ENCODE measurements around the gene CBR3.

CBR3 gene

DNA sequence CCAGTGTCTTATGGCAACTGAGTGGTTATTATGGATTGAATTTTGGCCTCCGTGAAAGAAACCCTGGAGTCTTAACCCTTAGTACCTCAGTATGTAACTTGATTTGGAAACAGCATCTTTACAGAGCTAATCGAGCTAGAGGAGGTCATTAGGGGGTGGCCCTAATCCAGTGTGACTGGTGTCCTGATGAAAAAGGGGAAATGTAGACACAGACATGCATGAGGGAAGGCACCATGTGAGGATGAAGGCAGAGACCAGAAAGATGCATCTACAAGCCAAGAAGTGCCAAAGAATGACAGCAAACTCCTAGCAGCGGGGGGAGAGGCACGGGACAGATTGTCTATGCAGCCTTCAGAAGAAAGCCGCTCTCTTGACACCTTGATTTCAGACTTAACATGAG lies 36.5 kb downstream of the CBR3 start:
- intact Hi-C loops (cut with DNase I) = no loop called here
- DNase-seq = no peak

DNA sequence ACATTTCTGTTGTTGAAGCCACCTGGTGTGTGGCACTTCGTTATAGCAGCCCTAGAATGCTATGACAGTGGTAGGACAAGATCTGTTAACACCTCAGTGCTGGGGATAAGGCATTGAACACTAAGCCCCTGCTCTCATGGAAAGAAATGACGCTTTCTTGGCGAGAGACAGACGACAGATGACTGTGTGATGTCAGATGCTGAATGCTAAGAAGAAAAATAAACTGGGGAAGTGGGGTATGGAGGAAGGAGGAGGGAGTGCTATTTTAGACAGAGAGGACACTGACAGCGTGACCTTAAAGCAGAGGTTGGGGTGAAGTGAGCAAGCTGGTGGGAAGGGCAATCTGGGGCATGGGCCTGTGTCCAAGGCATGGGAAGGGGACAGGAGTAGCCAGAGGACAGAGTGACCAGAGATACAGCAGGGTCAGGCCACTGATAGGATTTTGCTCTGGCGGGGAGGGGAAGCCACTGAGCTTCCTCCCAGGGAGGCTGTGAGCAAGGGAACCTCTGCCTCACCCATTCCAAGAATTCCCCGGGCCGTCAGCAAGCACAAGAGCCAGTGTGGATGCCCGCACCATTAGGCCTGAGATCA lies 37.0 kb downstream of the CBR3 start:
- peak in 1 of 42 donors; percentile 27 for DNase-seq
- intact Hi-C loops (cut with DNase I) = no loop called here

DNA sequence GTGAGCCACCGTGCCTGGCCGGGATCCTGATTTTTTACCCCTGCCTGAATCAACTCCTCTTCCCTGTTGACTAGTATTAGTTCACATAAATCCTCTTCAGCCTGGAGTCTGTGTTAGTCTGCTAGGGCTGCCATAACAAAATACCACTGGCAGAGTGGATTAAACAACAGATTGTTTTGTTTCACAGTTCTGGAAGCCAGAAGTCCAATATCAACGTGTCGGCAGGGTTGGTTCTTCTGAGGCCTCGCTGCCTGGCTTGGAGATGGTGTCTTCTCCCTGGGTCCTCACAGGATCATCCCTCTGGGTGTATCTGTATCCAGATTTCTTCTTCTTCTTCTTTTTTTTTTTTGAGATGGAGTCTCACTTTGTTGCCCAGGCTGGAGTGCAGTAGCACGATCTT lies 39.9 kb downstream of the CBR3 start:
- intact Hi-C loops (cut with DNase I) = no loop called here
- DNase-seq = peak in 1 of 42 donors; percentile 1

DNA sequence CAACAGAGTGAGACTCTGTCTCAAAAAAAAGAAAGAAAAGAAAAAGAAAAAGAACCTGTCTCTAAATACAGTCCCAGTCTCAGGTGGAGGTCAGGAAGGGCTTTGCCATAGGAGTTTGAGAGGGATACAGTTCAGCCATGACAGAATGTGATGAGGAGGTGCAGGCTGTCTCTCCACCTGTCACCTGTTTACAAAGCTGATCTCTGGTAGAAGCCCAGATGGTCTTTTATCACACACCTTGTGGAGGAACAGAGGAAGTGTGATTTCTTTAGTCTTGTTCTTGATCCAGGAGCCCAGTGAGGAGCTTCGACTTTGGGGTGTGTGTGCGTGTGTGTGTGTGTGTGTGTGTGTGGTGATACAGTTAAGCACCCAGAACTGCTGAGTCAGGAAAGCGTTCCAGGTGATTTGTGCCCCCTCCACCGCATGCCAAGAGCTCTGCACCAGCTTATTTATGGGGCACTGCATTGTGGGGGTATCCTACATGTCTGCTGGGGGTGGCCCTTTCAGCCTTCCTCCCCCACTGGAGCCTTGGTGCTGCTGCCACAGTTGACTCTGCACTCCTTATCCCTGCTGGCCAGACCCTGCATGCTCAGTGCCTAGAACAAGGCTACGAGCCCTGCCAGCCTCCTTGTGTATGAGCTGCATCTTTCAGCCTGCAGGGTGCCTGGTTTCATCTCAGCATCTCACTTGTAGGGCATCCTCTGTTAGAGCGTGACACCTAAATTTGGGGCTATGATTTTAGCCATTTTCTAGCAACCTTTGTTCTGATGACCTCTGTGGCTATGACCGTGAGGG lies 41.1 kb downstream of the CBR3 start:
- intact Hi-C loops (cut with DNase I) = no loop called here
- peak in 1 of 42 donors; percentile 22 for DNase-seq

DNA sequence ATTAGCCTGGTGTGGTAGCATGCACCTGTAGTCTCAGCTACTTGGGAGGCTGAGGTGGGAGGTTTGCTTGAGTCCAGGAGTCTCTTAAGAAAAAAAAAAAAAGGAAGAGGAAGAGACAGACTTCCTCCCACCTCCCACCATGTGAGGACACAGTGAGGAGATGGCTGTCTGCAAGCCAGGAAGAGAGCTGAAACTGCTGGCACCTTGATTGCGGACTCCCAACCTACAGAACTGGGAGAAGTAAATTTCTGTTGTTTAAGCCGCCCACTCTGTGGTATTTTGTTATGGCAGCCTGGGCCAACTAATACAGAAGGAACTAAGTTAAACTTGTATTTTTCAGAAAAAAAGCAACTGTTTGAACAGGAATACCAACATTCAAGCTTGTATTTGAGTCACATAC lies 43.5 kb downstream of the CBR3 start:
- DNase-seq = peak in 1 of 42 donors; percentile 10
- intact Hi-C loops (cut with DNase I) = no loop called here

DNA sequence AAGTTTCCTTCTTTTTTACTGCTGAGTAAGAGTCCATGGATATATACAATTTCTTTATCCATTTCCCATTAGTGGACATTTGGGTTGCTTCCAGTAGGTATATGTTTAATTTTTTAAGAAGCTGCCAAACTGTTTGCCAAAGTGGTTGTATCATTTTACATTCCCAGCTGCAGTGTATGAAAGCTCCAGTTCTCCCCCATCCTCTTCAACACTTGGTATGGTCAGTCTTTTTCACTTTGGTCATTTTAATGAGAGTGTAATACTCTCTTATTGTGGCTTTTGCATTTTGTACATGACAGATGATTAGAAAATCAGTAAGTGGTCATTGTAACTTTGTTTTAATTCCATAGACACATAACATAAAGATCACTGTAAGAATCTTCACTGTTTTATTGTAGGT lies 44.3 kb downstream of the CBR3 start:
- no peak for DNase-seq
- intact Hi-C loops (cut with DNase I) = no loop called here

DNA sequence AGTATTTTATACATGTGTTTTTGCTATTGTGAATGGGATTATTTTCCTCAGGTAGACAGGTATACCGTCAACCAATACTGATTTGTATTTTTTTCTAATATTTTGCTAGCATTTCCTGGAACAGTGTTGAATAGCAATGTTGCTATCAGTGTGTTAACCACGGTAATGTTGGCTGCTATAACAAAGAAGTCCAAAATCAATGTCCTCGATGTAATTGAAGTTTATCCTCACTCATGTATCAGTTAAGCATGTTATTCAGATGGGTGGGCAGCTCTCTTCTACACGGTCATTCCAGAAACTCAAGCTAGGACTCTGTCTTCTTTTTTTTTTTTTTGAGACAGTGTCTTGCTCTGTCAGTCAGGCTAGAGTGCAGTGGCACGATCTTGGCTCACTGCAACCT lies 46.1 kb downstream of the CBR3 start:
- no peak for DNase-seq
- intact Hi-C loops (cut with DNase I) = no loop called here

DNA sequence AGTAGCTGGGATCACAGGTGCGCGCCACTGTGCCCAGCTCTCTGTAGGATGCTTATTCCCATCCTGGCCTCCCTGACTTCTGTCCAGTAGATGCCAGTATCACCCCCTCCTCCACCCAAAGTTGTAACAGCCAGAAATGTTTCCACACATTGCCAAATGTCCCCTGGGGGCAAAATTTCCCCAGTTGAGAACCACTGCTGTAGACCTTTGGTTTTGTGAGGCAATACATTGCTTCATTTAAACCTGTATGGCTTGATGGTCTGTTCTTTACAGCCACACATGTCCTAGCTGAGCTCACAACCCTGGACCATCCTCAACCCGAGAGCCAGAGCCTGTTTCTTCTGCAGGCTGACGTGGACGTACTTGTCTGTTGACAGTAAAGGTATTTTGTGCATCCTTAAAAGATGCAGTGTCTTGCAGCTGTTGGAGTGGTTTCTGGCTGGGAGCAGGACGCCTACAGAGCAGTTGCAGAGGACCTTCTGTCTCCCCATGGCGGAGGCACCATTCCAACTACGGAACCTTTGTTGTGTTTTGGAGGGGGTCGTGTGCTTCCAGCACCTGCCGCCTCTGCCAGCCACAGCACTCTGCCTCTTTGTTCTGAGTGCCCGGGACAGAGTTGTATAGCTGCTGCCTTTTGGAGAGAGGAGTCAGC lies 48.4 kb downstream of the CBR3 start:
- peak in 1 of 42 donors; percentile 25 for DNase-seq

DNA sequence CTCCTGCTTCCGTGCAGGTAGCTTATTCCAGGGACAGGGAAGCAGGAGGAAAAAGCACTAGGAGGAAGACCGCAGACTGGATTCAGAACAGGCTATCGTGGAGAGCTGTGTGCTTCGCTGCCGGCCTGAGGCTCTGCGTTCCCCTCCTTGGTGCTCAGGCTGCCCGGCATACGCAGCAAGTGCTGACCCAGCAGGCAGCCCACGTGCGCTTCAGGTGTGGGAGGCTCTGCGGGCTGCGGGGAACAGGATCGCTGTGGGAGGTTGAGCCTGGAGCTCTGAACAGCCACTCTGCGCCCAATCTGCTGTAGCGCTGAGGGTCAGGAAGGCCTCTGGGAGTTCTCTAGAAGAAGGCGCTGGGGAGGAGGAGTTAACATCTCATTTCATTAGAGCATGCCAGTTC lies 49.7 kb downstream of the CBR3 start:
- peak in 12 of 42 donors; percentile 18 to 65 (median 32) for DNase-seq
- intact Hi-C loops (cut with DNase I) = no loop called here

More for the DNA sequence above, 48.4 kb downstream of the CBR3 start:
- intact Hi-C loops (cut with DNase I) = no loop called here

DNA sequence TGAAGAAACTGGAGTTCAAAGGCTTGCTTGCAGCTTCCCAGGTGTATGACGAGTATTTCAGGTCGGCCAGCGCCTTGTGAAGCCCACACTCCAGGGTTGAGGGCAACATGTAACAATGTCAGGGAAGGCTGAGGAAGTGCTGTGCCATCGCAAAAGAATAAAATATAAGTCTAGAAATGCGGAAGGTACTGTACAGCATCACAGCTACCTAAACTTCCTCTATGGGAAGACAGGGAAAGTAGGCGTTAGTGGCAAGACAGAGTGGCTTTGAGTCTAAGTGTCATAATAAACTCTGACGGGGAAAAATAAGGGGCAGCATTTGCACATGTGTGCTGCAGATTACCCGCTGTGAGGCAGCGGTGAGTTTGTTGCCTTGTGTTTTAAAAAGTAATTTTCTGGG lies 50.6 kb downstream of the CBR3 start:
- peak in 1 of 42 donors; percentile 18 for DNase-seq
- intact Hi-C loops (cut with DNase I) = no loop called here

DNA sequence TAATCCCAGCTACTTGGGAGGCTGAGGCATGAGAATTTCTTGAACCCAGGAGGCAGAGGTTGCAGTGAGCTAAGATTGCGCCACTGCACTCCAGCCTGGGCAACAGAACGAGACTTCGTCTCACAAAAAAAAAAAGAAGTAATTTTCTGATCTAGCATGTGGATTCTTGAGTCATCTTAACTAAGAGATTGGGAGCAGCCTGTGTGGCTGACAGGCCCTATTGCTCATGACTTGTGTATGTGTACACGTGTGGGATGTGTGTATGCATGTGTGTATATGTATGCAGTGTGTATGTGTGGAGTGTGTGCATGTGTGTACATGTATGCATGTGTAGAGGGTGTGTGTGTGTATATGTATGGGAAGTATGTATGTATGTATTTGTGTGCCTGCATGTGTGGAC lies 51.2 kb downstream of the CBR3 start:
- DNase-seq = peak in 2 of 42 donors; percentile 16 to 18
- intact Hi-C loops (cut with DNase I) = no loop called here

DNA sequence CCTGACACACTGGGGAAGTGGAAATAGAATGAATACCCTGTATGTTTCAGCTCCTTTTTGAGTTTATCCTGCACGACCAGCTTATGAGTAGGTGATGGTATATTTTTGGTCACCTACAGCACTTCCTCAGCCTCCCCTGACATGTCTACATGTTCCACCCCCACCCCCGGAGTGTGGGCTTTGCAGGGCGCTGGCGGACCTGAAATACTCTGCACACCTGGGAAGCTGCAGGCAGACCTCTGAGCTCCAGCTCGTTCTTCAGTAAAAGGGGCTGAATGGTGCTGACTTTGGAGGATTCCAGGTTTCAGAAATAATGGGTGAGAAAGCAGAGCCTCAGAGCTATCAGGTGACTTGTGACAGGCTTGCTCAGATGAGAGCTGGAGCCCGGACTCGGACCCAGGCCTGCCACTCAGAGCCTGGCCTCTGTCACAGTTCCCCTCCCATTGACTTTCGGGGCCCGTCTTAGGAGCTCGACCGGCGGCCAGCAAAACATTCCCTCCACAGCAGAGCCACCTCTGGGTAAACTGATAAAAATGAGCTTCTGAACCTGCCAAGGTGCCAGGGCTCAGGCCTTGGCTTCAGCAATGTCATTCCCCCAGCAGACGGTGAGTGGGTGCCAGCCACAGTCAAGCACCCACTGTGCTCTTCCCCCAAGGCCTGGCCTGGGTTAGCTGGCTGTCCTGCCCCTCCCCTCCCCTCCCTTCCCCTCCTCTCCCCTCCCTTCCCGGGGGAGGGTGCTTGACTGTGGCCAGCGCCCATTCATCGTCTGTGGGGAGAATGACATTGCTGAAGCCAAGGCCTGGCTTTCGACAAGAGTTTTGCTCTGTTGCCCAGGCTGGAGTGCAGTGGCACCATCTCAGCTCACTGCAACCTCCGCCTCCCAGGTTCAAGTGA lies 51.9 kb downstream of the CBR3 start:
- intact Hi-C loops (cut with DNase I) = no loop called here
- peak in 14 of 42 donors; percentile 21 to 75 (median 40) for DNase-seq

DNA sequence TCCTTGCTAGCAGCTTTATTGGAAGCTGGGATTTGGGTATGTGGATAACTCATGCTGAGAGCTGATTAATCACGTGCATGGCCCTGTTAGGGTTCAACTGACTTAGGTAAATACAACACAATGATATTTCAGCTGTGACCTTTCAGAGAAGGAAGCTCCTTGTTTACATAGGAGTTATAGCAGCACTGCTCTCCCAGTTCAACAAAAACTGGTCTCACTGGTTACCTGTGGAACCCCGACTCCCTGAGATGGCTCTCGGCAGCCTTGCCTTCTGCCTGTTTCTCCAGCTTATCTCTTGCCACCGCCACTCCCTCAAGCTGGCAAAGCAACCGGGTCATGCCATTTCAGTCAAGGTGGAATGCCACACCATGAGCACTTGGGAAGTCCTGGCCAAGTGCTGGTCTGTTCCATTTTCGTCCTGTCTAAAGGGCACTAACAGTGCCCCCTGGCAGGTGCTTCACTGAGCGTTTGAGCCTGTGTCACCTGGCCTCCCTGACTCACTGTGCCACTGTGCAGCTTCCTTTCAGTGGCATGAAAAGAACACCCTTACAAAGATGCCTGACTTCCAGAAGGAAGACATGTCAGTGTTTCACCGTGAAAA lies 53.3 kb downstream of the CBR3 start:
- intact Hi-C loops (cut with DNase I) = no loop called here
- DNase-seq = peak in 33 of 42 donors; percentile 14 to 73 (median 45)

DNA sequence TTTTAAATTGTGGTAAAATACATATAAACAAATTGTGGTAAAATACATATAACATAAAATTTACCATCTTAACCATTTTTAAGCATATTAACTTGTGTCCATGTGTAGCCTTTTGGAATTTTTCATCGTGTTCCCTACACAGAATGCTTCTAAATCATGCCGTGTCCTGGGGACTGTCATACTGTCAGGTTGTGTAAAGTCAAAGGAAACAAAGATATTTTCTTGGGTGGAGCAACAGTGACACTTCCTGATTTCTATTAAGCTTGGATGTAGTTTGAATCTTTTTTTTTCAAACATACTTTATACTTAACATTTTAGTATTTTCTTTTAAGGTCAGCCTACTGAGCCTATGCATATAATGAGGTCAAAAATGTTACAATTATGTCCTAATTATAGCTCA lies 54.1 kb downstream of the CBR3 start:
- DNase-seq = no peak
- intact Hi-C loops (cut with DNase I) = no loop called here

DNA sequence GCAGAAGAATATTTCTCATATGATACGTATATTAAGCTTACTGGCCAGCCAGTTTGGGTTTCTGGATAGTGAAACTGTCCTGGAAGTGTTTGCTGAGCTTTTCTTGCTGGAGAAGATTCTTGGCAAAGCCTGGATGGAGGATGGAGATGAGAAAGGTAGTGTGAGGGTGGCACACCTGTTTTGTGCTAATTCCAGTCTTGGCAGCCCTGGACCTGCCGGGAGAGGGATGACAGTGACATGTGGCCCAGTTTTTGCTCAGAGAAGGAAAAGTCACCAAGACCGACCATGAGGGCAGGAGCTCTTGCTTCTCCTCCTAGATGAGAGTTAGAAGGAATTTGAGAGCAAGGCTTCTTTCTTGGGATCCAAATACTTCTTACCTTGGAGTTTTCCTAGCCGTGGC lies 55.9 kb downstream of the CBR3 start:
- intact Hi-C loops (cut with DNase I) = no loop called here
- DNase-seq = peak in 1 of 42 donors; percentile 31

DNA sequence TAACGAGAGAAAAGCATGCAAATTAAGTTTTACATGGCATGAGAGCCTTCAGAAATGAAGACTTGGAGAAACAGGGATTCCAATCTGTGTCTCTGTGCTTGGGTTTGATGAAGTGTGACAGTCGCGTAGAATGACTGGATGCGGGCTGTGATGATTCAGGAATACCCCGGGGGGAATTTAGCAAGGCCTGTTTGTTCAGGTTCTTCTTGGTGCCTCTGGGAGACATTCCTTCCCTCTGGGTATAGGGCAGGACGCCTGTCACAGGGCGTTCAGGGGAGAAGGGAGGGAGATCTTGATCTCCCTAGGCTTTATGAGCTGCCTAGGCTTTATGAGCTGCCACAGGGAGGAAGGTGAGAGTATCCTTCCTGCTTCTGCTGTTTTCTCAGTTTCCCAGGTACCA lies 58.3 kb downstream of the CBR3 start:
- DNase-seq = no peak
- intact Hi-C loops (cut with DNase I) = no loop called here

DNA sequence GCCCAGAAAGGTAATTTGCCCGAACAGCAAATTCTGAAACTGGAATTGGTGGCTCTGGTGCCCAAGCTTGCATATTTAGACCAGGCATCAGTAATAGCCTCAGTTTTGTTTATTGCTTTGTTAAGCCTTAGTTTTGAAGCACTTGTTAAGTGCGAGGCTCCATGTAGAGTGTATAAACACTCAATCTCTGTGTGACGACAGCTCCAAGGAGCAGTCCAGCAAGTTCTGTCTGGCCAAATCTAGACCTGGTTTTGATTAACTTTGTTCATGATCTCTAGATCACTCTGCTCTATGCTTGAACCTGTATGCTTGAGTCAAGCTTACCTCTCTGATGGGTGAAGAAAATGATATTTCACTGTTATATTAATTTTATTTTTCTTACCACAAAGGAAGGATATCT lies 59.1 kb downstream of the CBR3 start:
- intact Hi-C loops (cut with DNase I) = no loop called here
- no peak for DNase-seq

DNA sequence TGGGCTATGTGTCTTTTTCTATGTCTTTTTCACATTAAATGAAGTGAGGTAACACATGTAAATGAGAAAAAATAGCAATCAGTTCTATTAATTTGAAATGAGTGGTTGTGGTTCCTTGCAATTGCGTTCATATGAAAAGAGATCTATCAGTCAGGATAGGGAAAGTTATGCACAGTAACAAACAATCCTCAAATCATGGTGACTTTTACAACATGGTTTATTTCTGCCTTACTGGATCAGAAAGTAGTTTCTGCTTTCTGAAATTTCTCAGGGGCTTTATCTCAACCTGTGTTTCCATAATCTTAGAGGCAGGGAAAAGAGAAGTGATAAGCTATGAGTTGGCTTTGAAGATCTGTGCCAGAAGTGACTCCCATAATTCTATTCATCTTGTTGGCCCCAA lies 60.7 kb downstream of the CBR3 start:
- intact Hi-C loops (cut with DNase I) = no loop called here
- DNase-seq = no peak
